Liver (tissue), 9 donors: ENCODE results near the gene LRP10. TPM values are rescaled to one million over a fixed set of nuclear protein-coding genes. Genes with fewer than 3 reads are reported as not detected.

ENCODE experiments used
- DNase-seq: peaks from one replicate; pipeline ENCODE4 v3.0.0-alpha.2; 2017; ENCODE audit warnings: low spot score
- H3K27ac ChIP-seq, 2 donors: one replicate each; pipeline ENCODE4 v1.7.0; 2013; ENCODE audit warnings: inconsistent platforms in 2 of 2, low read length in 2 of 2, control low read depth in 1 of 2, low read depth in 1 of 2, mild to moderate bottlenecking in 1 of 2
- H3K27me3 ChIP-seq, 4 donors: one replicate each; pipeline versions ENCODE4 v1.6.1 to v1.7.0; 2013; ENCODE audit warnings: low read length in 3 of 4, inconsistent platforms in 1 of 4, mild to moderate bottlenecking in 1 of 4, moderate library complexity in 1 of 4; ENCODE audit not compliant: control insufficient read depth in 4 of 4, insufficient read depth in 4 of 4
- H3K36me3 ChIP-seq, 4 donors: one replicate each; pipeline versions ENCODE4 v1.6.1 to v1.7.0; 2013; ENCODE audit warnings: low read length in 3 of 4, mild to moderate bottlenecking in 3 of 4, low read depth in 1 of 4, moderate library complexity in 1 of 4; ENCODE audit not compliant: control insufficient read depth in 4 of 4, insufficient read depth in 3 of 4
- H3K4me1 ChIP-seq, 4 donors: one replicate each; pipeline versions ENCODE4 v1.6.1 to v1.7.0; 2013; ENCODE audit warnings: low read length in 3 of 4, mild to moderate bottlenecking in 3 of 4, moderate library complexity in 1 of 4; ENCODE audit not compliant: control insufficient read depth in 4 of 4, insufficient read depth in 4 of 4
- H3K4me3 ChIP-seq, 3 donors: one replicate each; pipeline versions ENCODE4 v1.6.1 to v1.7.0; 2013; ENCODE audit warnings: low read length in 3 of 3, control low read depth in 1 of 3, low read depth in 1 of 3, mild to moderate bottlenecking in 1 of 3
- H3K9ac ChIP-seq, 2 donors: one replicate each; pipeline ENCODE4 v1.7.0; 2013; ENCODE audit warnings: low read length in 2 of 2, mild to moderate bottlenecking in 2 of 2, moderate library complexity in 2 of 2, control low read depth in 1 of 2, low read depth in 1 of 2
- H3K9me3 ChIP-seq, 4 donors: one replicate each; pipeline versions ENCODE4 v1.6.1 to v1.7.0; 2013; ENCODE audit warnings: low read length in 3 of 4; ENCODE audit not compliant: control insufficient read depth in 4 of 4
- FOXA1 ChIP-seq: IDR thresholded peaks from 2 replicates; pipeline ENCODE4 v1.6.1; 2016; ENCODE audit warnings: antibody characterized with exemption
- FOXA2 ChIP-seq: IDR thresholded peaks from 2 replicates; pipeline ENCODE4 v1.6.1; 2016; ENCODE audit warnings: antibody characterized with exemption
- HNF4A ChIP-seq, 2 donors: conservative IDR thresholded peaks; 2 replicates each; pipeline ENCODE4 v1.6.1; 2016; ENCODE audit warnings: antibody characterized with exemption in 2 of 2, mild to moderate bottlenecking in 2 of 2
- JUND ChIP-seq, 2 donors: IDR thresholded peaks; 2 replicates each; pipeline ENCODE4 v1.6.1; 2016; ENCODE audit warnings: antibody characterized with exemption in 2 of 2
- RAD21 ChIP-seq, 2 donors: IDR thresholded peaks; 2 replicates each; pipeline ENCODE4 v1.6.1; 2016; ENCODE audit warnings: antibody characterized with exemption in 2 of 2, mild to moderate bottlenecking in 2 of 2
- SP1 ChIP-seq: IDR thresholded peaks from 2 replicates; pipeline ENCODE4 v1.6.1; 2018; ENCODE audit warnings: antibody characterized with exemption, mild to moderate bottlenecking
- TAF1 ChIP-seq: conservative IDR thresholded peaks from 2 replicates; pipeline ENCODE4 v1.6.1; 2016; ENCODE audit warnings: antibody characterized with exemption, mild to moderate bottlenecking
- YY1 ChIP-seq: IDR thresholded peaks from 2 replicates; pipeline ENCODE4 v1.6.1; 2016; ENCODE audit warnings: antibody characterized with exemption, mild to moderate bottlenecking
- WGBS: extraction: QIAGEN DNeasy Blood & Tissue Kit; methylation state at CpG from one replicate; pipeline ENCODE4 v1.1.7; 2013; 5-methylcytosine and 5-hydroxymethylcytosine counted together
- polyA plus RNA-seq, 2 donors: library from polyadenylated mRNA; stranded (reverse) in 1 of 2; unstranded in 1 of 2; fragments of 200-250 nt in 1 of 2; fragments of >200 nt in 1 of 2; fragmentation: Nextera tagmentation in 1 of 2; extraction: Ambion mirVana in 1 of 2; gene quantifications; one replicate each; pipeline versions ENCODE4 v1.2.1 to v1.2.3, GENCODE V29; 2013 to 2015
- total RNA-seq, 2 donors: library from RNA; depleted of rRNA; stranded (reverse); fragments of >200 nt; gene quantifications; one replicate each; pipeline ENCODE4 v1.2.3, GENCODE V29; 2014
- TF ChIP-seq, protein P1 (sequence below): fragments of 150-350 bp; IDR thresholded peaks from 2 replicates; pipeline ENCODE4 v1.5.1; 2017; ENCODE audit warnings: improper control_type of control experiment, low read depth, low read length; ENCODE audit not compliant: missing input control
- TF ChIP-seq, protein P2 (sequence below): IDR thresholded peaks from 2 replicates; pipeline ENCODE4 v1.6.1; 2016; ENCODE audit warnings: antibody characterized with exemption
- TF ChIP-seq, protein P3 (sequence below): IDR thresholded peaks from 2 replicates; pipeline ENCODE4 v1.6.1; 2016; ENCODE audit warnings: antibody characterized with exemption
- donor health status: healthy.
- donor health status: healthy.
- donor health status: healthy.
- donor health status: healthy.
- donor health status: healthy.

LRP10 gene
- total and polyA plus RNA-seq, 4 donors: 19.5 to 61.7 (median 31.3) TPM

DNA sequence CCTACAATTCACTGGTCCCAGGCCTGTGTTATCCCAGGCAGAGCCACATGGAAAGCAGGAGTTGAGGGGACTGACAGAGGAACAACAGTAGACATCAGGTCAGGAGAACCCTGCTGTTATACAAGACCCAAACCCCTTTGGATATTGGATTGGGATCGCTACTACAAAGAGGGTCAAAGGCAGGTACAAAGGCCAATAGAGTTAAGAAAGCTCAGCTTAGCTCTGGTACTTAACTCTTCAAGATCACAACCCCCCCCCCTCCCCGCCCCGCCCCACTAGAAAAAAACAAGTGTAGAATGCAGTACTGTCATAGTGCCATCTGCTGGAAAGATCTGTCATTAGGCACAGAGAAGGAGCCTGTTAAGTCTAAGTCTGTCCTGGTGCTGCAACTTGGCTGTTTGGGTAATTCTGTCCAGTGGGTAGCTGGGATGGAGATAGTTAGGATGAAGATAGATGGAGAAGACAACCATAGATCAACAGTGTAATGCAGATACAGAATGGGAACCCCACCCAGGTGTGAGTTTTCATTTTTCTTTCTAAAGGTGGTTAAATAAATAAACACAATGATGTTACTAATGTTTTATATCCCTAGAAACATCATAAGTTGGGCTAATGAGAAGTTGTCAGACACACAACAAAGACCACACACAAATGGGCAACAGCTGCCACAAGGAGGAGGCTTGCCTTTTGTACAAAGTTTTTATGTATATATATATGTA lies 28.7 kb downstream of the LRP10 start:
- peaks cover 7 to 22% (median 19%) of the 10 kb centered on the region in 4 donors for H3K4me1 ChIP-seq
- TF ChIP-seq RAD21 (IDR thresholded peaks at IDR 0.05): peak; percentile 64 to 76
- no peak for TF ChIP-seq YY1
- TF ChIP-seq, protein P1, sequence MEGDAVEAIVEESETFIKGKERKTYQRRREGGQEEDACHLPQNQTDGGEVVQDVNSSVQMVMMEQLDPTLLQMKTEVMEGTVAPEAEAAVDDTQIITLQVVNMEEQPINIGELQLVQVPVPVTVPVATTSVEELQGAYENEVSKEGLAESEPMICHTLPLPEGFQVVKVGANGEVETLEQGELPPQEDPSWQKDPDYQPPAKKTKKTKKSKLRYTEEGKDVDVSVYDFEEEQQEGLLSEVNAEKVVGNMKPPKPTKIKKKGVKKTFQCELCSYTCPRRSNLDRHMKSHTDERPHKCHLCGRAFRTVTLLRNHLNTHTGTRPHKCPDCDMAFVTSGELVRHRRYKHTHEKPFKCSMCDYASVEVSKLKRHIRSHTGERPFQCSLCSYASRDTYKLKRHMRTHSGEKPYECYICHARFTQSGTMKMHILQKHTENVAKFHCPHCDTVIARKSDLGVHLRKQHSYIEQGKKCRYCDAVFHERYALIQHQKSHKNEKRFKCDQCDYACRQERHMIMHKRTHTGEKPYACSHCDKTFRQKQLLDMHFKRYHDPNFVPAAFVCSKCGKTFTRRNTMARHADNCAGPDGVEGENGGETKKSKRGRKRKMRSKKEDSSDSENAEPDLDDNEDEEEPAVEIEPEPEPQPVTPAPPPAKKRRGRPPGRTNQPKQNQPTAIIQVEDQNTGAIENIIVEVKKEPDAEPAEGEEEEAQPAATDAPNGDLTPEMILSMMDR: peak; percentile 45
- no peak for TF ChIP-seq HNF4A (conservative IDR thresholded peaks at IDR 0.05)
- no peak overlapping the region for H3K9ac ChIP-seq
- no peaks in the 10 kb centered on the region for H3K27me3 ChIP-seq
- WGBS: 58% methylated on average over 3 of the region's 3 CpGs
- peaks cover 8 to 40% (median 34%) of the 10 kb centered on the region in 4 donors for H3K36me3 ChIP-seq
- no peaks in the 10 kb centered on the region for H3K9me3 ChIP-seq
- H3K4me3 ChIP-seq: no peak overlapping the region
- peak; percentile 77 for DNase-seq
- H3K27ac ChIP-seq: no peak overlapping the region

DNA sequence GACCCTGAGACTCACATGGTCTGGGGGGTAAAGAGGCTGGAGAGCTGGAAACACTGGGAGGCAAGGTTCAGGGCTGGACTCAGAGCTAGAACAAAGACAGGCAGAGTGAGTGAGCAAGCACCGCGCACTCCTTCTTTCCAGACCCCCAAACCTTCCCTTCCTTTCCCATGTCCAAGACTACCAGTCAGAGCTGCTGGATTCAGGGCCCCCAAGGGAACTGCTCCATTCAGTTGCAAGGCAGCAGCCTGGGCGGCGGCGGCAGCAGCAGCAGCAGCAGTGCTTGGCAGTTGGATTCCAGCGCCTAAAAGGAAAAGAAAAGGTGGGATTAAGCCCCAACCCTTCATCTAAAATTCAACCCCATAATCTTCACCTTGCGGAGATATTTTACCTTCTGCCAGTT lies 30.3 kb downstream of the LRP10 start:
- DNase-seq: no peak
- Histone ChIP-seq H3K9ac (no peak overlapping the region), H3K4me3 (no peak overlapping the region), H3K27ac (no peak overlapping the region), H3K4me1 (peaks cover 7 to 22% (median 19%) of the 10 kb centered on the region in 4 donors), H3K9me3 (no peaks in the 10 kb centered on the region), H3K36me3 (peaks cover 12 to 56% (median 44%) of the 10 kb centered on the region in 4 donors), H3K27me3 (no peaks in the 10 kb centered on the region)
- WGBS: over 99% methylated on average over 7 of the region's 7 CpGs
- no peak for TF ChIP-seq JUND (IDR thresholded peaks at IDR 0.05)
- TF ChIP-seq YY1: no peak
- TF ChIP-seq FOXA1: no peak
- TF ChIP-seq, protein P1: no peak
- TF ChIP-seq SP1: no peak
- TF ChIP-seq FOXA2: no peak
- TF ChIP-seq, protein P2, sequence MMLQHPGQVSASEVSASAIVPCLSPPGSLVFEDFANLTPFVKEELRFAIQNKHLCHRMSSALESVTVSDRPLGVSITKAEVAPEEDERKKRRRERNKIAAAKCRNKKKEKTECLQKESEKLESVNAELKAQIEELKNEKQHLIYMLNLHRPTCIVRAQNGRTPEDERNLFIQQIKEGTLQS: no peak
- TF ChIP-seq, protein P3, sequence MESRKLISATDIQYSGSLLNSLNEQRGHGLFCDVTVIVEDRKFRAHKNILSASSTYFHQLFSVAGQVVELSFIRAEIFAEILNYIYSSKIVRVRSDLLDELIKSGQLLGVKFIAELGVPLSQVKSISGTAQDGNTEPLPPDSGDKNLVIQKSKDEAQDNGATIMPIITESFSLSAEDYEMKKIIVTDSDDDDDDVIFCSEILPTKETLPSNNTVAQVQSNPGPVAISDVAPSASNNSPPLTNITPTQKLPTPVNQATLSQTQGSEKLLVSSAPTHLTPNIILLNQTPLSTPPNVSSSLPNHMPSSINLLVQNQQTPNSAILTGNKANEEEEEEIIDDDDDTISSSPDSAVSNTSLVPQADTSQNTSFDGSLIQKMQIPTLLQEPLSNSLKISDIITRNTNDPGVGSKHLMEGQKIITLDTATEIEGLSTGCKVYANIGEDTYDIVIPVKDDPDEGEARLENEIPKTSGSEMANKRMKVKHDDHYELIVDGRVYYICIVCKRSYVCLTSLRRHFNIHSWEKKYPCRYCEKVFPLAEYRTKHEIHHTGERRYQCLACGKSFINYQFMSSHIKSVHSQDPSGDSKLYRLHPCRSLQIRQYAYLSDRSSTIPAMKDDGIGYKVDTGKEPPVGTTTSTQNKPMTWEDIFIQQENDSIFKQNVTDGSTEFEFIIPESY: no peak
- TF ChIP-seq TAF1: no peak
